ENCODE results near the gene NAGLU.

DNA sequence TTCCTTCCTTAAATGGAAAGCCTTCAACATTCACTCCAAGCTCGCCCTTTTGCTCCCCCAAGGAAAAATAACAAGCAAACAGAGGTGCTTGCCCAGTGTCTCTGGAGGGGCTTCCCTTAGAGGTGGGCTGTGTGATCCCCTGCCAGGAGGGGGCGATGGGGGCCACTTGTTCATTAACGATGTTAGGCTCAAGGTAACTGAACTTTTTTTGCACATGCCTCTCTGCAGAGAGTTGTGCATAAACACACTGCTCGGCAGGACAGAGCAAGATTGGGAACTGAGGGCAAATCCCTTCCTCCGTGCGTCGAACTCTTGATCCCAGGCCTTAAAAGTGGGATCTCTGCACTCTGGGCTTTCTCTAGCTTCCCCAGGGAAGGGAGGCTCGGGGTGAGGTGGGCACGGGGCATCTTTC lies 15.5 kb upstream of the NAGLU start:
- TF ChIP-seq, protein P1, sequence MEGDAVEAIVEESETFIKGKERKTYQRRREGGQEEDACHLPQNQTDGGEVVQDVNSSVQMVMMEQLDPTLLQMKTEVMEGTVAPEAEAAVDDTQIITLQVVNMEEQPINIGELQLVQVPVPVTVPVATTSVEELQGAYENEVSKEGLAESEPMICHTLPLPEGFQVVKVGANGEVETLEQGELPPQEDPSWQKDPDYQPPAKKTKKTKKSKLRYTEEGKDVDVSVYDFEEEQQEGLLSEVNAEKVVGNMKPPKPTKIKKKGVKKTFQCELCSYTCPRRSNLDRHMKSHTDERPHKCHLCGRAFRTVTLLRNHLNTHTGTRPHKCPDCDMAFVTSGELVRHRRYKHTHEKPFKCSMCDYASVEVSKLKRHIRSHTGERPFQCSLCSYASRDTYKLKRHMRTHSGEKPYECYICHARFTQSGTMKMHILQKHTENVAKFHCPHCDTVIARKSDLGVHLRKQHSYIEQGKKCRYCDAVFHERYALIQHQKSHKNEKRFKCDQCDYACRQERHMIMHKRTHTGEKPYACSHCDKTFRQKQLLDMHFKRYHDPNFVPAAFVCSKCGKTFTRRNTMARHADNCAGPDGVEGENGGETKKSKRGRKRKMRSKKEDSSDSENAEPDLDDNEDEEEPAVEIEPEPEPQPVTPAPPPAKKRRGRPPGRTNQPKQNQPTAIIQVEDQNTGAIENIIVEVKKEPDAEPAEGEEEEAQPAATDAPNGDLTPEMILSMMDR (IDR thresholded peaks at IDR 0.05) = no peak
- no peak for TF ChIP-seq POLR2AphosphoS5 (IDR thresholded peaks at IDR 0.05)
- no peak for TF ChIP-seq POLR2A (IDR thresholded peaks at IDR 0.05)

Measured in prostate gland (tissue), 2 donors.